Stimulated activated CD8-positive, alpha-beta memory T cell treated with anti-CD3 and anti-CD28 coated beads, Interleukin-4, amount 100 ng/mL, for 48 hours (primary cell): ENCODE results near the gene CALHM6.

Experiments used
- DNase-seq: peaks from one replicate; pipeline ENCODE4 v3.0.0-alpha.2; 2020

The CALHM6 gene

GRCh38 chr6:116447052-116447451 lies 14.1 kb upstream of the CALHM6 start:
- DNase-seq = no peak

- no peak for DNase-seq
Observed at GRCh38 chr6:116447496-116448011, 13.6 kb upstream of the CALHM6 start.

- DNase-seq = no peak
Observed at GRCh38 chr6:116449565-116449964, 11.6 kb upstream of the CALHM6 start.

GRCh38 chr6:116450185-116450710 lies 10.9 kb upstream of the CALHM6 start:
- DNase-seq = no peak

- no peak for DNase-seq
Observed at GRCh38 chr6:116450769-116451740, 10.1 kb upstream of the CALHM6 start.

GRCh38 chr6:116451916-116452315 lies 9.3 kb upstream of the CALHM6 start:
- no peak for DNase-seq

GRCh38 chr6:116452531-116452930 lies 8.6 kb upstream of the CALHM6 start:
- DNase-seq = no peak

- no peak for DNase-seq
Observed at GRCh38 chr6:116456106-116456505, 5.1 kb upstream of the CALHM6 start.

GRCh38 chr6:116456927-116457326 lies 4.2 kb upstream of the CALHM6 start:
- DNase-seq = no peak

GRCh38 chr6:116458264-116458663 lies 2.9 kb upstream of the CALHM6 start:
- no peak for DNase-seq

- DNase-seq = no peak
Observed at GRCh38 chr6:116459927-116460326, 1.2 kb upstream of the CALHM6 start.

GRCh38 chr6:116461932-116462885 lies 1.0 kb downstream of the CALHM6 start:
- peak; percentile 49 for DNase-seq

- no peak for DNase-seq
Observed at GRCh38 chr6:116463301-116463700, 2.1 kb downstream of the CALHM6 start.

- no peak for DNase-seq
Observed at GRCh38 chr6:116465246-116465645, 4.1 kb downstream of the CALHM6 start.

GRCh38 chr6:116467096-116467495 lies 5.9 kb downstream of the CALHM6 start:
- DNase-seq = no peak

- no peak for DNase-seq
Observed at GRCh38 chr6:116467514-116467913, 6.3 kb downstream of the CALHM6 start.

GRCh38 chr6:116468293-116468692 lies 7.1 kb downstream of the CALHM6 start:
- no peak for DNase-seq

- no peak for DNase-seq
Observed at GRCh38 chr6:116471531-116471930, 10.4 kb downstream of the CALHM6 start.

- DNase-seq = no peak
Observed at GRCh38 chr6:116472706-116473105, 11.5 kb downstream of the CALHM6 start.

GRCh38 chr6:116475141-116475540 lies 14.0 kb downstream of the CALHM6 start:
- DNase-seq = no peak

GRCh38 chr6:116476002-116476678 lies 15.0 kb downstream of the CALHM6 start:
- no peak for DNase-seq

- no peak for DNase-seq
Observed at GRCh38 chr6:116482780-116483179, 21.6 kb downstream of the CALHM6 start.
